LoVo (cell line): ENCODE results near the gene EMC8.

Source experiments
- DNase-seq: peaks from one replicate; pipeline ENCODE4 v3.0.0-alpha.2; 2016; ENCODE audit warnings: low spot score

The EMC8 gene

DNA sequence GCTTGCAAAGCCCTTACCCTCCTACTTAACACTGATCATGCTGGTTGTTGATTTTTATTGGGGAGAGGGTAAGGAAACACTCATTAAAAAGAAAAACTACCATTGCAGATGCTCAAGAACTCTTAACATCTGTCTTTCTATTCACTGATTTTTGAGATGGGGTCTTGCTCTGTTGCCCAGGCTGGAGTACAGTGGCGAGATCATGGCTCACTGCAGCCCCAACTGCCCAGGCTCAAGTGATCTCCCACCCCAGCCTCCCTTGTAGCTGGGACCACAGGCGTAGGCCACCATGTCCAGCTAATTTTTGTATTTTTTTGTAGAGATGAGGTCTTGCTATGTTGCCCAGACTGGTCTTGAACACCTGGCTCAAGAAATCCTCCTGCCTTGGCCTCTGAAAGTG is 14.5 kb downstream of the EMC8 start:
- no peak for DNase-seq

DNA sequence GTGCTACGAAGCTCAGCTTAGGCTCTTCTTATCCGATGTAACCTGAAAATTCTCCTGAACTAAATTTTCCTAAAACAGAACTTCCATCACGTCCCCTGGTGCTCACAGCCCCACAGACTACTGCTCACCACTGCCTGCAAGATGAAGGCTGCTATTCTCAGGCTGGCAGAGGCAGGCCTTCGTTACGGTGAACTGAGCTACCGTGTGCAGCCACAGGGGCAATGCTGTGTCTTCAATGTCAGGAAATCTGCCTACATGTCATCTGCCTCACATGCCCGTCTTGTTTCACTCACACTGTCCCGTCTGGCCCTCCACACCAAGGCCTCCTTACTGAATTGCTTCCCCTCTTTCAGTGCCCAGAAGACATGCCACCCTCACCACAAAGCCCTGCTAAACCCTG is 15.9 kb downstream of the EMC8 start:
- no peak for DNase-seq

DNA sequence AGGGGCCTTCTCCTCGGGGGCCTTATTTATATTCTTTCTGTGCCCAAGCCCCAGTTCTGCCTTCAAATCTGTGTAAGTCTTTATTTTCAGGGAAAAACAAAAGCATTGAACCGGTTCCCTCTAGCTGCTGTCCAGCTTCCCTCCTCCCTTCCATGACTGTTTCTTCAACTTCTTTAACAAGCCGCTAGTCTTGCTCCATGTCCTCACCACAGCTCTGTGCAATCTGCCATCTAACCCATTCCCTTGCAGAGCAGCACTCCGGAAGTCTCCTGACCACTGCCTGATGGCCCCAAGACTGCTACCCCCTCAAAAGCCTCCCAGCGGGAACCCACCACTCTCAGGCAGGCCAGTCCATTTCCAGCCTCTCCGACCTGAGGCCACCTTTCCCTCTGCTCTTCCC is 16.9 kb downstream of the EMC8 start:
- no peak for DNase-seq

DNA sequence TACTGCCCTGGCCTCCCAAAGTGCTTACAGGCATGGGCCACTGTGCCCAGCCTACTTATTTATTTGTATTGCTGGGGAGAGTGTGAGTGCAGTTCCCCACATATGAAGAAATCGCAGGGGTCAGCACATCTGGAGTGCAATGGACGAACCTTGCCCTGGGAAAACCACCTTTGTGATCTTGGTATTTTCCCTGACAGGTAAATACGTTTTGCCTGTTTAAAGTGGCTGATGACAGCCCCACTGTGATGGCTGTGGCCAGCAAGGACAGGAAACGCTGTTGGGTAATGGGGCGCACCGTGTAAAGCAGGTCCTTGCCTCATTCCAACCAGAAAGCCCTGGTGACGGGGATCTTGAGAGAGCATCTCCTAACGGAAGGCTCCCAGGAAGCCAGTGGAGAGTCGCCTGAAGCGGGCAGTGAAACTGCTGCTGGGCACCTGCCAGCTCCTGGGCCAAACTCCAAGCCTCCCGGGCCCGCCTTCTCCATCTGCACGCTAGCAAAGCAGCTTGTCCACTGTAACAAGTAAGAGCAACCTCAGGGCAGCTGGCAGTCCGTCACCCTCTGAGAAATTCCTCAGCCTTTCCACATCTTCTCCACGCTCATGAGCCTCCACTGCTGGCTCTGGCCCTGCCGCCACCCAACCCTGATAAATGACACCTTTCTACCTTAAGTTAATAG is 17.5 kb downstream of the EMC8 start:
- no peak for DNase-seq

DNA sequence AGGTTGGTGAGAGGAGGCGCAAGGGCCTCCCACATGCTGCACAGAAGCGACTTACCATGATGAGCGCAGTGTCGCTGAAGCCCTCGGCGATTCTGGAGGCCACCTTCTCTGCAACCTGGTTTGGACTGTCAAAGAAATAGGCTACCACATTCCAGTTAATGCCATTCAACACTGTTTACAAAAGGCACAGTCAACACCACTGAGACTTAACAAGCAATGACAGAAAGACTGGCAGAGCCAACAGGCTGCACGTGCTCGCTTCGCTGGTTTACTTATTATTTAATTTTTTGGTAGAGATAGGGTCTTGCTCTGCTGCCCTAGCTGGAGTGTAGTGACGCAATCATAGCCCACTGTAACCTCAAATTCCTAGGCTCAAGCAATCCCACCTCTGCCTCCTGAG is 18.2 kb downstream of the EMC8 start:
- DNase-seq, result no peak

DNA sequence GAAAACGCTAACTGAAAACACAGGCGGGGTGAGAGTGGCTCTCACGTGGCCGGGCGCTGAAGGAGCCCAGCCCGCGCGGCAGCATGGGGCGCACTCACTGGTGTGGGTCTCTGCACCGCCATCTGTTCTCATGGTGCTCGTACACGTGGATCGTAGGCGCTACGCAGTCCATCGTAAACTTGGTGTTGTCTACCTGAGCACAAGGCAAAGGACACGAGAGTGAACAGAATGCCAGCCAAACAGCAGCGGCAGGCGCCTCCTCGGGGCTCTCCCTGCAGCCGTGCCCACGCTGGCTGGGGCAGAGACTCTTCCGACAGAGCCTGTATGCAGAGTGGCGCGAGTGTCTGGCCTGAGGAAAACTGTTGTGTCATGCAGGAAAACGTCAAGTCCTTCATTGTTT is 19.1 kb downstream of the EMC8 start:
- DNase-seq, result no peak

DNA sequence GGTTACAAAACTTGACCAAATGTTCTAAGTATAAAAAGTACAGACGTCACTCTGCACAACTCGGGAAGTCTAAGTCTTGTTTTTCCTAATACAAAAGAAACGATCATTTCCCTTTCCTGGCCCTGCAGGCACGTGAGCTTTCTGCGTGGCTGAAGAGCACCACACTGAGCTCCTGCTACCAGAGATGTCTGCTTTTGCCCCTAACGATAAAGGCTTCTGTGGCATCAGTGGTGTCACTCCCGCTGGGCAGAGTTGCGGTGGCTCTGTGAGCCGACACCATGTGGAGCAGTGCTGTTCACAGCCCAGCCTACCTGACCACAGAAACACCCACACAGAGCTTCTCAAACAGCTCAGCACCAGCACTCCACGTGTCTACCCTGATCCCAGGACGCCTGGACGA is 20.5 kb downstream of the EMC8 start:
- DNase-seq, result no peak

DNA sequence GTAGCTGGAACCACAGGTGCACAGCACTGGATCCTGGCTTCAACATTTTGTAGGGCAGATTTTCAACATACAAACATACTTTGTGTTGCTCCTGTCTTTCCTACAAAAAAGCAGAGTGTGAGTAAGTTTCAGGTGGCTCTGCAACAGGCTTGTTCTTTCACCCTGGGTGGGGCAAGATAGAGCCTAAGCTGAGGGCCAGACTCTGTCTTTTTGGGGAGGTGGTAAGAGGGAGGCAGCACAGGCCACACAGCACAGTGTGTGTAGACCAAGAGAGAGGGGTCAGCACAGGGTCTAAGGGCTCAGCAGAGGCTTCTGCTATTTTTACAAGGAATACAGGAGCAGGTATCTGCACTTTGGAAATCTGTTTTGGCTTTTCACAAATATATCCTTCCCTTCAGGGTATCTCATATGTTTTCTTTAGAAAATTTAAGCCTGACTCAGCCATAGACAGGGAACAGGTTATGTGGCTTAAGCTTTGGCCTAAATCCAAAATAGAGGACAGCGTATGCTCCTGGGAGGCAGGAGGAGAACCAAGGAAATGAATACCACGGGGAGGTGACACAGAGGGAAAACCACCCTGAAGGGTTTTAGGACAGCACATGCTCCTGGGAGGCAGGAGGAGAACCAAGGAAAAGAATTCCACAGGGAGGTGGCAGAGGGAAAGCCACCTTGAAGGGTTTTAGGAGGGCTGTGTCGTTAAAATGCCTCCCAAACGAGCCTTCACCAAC is 21.6 kb downstream of the EMC8 start:
- no peak for DNase-seq

DNA sequence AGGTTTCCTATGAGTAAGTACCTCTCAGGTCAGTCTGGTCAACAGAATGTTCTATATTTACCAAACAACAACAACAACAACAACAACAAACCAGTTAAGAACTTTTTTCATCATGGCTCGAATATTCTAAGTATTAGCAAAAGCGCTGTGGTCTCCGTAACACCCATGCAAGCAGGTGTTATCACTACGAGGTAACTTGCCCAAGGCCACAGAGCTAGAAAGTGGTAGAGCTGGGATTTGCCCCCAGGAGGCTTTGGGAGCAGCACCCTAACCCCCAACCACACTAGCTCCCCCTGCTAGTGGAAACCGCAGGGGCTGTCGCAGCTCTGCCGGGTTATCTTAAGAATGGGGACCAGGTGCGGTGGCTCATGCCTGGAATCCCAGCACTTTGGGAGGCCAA is 24.5 kb downstream of the EMC8 start:
- no peak for DNase-seq

DNA sequence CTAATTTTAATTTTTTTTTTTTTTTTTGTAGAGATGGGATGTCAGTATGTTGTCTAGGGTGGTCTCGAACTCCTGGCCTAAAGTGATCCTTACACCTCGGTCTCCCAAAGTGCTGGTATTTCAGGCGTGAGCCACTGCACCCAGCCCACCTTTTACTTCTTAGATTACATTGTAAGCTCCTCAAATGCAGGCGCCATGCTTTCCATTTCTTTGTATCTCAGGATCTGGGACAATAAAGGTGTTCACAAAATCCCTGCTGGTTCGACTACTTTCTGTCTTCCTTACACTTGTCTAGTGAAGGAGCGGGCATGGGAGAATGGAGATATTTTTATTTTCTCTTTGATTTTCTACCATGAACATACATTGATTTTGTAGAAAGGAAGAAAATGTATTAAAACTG is 25.2 kb downstream of the EMC8 start:
- no peak for DNase-seq

DNA sequence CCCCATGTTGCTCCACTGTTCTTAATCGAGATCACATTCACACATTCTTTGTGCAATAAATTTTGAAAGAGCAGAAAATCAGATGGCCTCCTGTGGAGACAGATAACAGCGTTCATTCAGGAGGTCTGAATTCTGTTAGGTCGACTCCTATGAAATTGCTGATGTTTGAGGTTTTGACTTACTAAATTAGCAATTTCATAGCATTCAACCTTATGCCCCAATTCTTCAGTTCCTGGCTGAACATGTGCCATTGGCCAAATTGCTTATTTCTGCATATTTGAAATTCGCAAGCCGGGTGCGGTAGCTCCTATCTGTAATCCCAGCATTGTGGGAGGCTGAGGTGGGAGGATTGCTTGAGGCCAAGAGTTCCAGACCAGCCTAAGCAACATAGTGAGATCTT is 26.3 kb downstream of the EMC8 start:
- no peak for DNase-seq

DNA sequence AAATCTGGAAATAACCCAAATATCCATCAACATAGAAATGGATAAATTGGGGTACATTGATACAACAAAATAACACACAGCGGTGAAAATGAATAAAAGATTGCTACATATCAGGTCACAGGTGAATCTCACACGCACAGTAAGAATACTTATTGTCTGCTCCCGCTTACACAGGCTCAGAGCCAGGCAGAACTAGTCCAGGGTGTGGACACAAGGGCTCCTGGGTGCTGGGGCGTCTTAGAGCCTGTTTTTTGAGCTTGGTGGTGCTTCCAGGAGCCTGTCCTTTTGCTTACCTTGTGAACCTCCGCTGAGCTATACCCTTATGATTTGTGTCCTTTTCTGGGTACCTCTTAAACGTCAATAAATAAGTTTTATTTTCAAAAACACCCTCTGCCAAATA is 28.6 kb downstream of the EMC8 start:
- no peak for DNase-seq

DNA sequence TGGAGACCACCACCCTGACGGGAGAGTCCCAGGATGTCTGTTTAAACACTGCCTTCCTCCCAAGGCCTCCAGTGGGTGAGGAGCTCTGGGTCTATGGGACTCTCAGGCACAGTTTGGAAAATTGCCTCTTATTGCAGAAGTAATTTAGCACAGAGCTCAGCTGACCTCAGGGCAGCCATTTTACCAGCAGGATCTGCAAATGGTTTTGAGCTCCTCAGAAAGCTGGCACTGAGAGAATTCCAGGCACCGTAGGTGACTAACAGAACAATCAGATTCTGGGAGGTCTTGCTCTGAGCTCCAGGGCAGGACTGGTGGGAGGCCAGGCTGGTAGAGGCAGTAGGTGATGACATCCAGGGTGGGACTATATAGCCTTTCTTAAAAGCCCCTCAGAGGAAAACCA is 31.1 kb downstream of the EMC8 start:
- DNase-seq, result no peak

DNA sequence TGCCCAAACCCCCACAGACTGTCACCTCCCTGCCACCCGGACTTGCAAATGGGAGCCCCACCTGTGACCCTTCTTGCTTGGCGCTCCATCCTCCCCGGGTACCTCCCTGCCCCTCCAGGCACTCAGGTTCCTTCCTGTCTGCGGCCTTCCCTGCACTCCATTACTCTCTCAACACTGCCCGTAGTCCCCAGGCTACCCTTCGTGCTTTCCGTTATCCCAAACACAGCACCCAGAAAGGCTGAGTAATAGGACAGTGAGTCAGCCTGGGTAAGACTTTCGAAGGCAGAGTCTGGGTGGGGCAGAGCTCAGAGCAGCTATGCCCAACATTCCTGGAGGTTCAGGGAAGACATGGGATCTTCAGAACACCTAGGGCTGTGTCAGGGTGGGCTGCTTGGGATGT is 31.8 kb downstream of the EMC8 start:
- DNase-seq, result peak; percentile 58

DNA sequence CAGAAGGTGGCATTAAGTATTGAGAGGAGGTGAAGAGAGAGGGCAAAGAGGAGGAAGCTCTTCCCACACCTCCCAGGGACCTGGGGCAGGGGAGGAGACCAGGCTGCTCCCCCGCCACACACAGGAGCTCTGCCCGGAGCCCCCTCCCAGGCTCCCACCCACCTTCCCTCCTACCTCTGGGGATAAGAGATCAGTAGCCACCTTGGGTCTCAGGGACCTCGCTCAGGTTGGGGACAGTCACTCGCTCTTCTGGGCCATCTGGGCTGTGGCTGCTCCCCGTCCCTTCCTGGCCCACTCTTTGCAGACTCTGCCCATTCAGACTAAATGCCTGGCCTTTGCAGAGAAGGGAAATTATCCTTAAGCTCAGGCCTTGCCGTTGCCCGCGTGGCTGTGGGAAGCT is 33.6 kb downstream of the EMC8 start:
- DNase-seq, result no peak

DNA sequence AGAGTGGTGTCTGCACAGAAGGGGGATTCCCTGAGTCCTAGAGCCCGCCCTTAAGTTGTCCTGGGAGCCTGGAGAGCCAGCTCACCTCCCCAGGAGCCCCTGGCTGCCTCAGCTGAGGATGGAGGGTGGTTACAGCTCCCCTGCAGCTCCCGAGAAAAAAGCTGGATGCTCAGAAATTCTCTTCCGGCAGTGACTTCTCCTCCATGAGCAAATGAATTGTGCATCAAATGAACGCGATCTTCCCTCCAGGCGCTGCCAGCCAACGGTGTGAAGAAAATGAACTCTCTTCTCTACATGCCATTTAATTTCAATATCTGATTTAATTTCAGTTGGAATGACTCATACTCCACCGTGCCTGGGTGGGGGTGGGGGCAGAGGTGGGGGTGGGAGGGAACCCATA is 34.1 kb downstream of the EMC8 start:
- DNase-seq, result no peak

DNA sequence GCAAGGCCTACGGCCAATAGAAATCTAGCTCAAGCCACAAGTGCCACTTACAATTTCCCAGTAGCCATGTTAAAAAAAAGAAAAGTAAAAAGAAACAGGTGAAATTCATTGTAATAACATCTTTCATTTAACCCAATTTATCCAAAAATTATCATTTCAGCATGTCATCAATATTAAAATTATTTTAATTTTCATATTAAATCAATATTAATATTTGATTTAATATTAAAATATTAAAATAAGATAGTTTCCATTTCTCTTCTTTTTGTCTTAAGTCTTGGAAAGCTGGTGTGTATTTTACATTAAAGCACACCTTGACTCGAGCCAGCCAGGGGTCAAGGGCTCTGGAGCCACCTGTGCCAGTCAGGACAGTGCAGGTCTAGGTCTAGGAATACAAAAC is 35.7 kb downstream of the EMC8 start:
- no peak for DNase-seq

DNA sequence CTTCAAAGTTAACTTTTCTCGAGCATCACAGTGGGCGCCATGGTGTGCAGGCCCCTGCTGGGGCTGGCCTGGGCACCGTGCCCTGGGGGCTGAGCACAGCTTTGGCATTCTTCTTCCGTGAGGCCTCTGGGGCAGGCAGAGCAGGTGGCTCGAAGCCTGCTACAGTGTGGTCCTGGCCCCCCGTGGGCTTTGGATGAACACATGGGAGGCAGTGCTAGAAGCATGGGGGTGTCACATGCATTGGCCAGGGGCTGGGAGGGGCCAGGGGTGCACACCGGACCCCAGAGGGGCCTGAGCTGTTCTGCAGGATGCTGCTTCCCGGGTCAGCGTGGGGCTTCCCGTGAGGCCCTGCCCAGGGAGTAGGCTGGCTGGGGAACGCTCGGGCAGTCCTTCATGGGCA is 36.4 kb downstream of the EMC8 start:
- DNase-seq, result no peak

DNA sequence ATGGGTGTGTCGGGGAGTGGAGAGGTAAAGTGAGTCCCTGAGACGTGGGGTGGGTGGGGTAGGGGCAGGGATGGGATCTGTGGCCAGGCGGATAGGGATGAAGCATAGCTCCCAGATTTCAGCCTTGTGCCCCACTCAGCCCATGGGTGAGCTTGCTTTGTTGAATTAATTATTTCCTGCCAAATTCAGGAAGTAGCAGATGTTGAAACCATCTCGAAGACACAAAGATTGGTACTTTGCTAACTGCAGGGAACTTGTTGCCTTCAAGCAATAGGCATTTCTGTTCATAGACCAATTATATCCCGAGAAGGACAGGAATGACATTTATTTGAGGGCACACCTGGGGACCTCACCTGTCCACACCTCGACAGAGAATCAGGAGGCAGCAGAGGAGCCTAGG is 37.5 kb downstream of the EMC8 start:
- DNase-seq, result no peak

DNA sequence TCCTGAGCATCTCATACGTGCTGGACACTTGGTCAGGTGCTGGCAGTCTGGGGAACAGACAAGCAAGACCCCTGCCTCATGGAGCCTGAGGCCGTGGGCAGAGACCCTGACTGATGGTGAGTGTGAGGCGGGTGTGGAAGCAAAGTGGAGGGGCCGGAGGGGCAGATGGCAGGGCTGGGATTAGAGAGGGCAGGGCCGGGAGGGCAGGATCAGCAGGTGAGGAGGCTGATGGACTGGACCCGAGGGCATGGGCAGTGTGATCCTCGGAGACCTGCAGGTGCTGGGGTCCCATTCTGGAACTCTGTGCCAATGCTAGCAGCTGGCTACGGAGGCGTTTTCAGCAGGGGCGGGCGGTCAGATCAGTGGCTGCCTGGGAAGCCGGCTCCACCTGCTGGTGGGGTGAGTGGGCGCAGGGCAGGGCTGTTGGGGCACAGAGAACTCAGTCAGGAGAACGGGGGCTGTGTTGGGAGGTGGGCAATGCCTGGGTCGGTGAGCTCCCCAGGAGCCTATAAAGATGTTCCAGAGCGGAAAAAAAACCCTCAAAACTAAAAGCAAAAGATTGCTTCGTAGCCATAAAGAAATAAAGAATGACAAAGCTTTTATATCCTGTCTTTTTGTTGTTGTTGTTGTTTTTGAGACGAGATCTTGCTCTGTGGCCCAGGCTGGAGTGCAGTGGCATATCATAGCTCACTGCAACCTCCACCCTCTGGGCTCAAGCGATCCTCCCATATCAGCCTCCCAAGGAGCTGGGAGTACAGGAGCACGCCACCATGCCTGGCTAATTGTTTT is 39.5 kb downstream of the EMC8 start:
- no peak for DNase-seq

DNA sequence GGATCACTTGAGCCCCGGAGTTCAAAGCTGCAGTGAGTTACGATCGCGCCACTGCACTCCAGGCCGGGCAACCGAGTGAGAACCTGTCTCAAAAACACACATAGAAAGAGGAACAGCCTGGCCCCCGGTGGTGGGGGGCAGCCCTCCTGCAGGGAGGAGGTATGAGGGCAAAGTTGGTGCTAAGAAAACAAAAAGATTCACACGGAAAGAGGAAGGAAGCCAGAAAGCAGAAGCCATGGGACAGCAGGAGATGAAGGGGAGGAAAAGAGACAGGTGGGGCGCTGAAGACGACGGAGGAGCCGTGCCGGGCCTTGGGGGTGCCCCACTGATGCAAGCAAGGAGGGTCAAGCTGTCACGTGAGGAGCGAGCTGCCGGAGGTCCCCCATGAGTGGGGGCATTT is 40.2 kb downstream of the EMC8 start:
- no peak for DNase-seq

DNA sequence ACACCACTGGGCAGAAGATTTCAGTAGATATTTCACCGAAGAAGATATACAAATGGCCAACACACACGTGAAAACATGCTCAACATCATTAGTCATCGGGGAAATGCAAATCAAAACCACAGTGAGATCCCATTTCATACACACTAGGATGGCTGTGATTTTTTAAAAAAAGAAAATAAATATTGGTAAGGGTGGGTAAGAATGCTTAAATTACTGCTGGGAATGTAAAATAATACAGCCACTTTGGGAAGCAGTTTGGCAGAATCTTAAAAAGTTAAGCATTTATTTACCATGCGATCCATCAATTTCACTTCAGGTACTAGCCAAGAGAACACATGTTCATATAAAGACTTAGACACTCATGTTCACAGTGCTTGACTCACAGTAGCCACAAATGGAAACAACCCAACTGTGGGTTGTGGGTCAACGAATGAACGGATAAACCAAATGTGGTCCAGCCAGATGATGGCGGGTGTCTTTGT is 42.0 kb downstream of the EMC8 start:
- DNase-seq, result no peak
